HG02973 (cell line): ENCODE data around the gene S1PR2.
"Not testable (repeated sequence)": the region's sequence is repeated elsewhere in the genome, so short reads cannot be mapped to it uniquely, and the experiment has no call there.

ENCODE experiments used
- ATAC-seq: cut with Tn5 transposase; IDR thresholded peaks from one replicate; pipeline ENCODE4 v1.9.1; 2021; ENCODE audit warnings: moderate library complexity; ENCODE audit not compliant: unreplicated experiment

S1PR2 gene

GRCh38 chr19:10226021-10226375 lies 5.1 kb downstream of the S1PR2 start:
- ATAC-seq, result no peak

- no peak for ATAC-seq
Observed at GRCh38 chr19:10224337-10224736, 6.8 kb downstream of the S1PR2 start.

GRCh38 chr19:10223488-10224213 lies 7.5 kb downstream of the S1PR2 start:
- no peak for ATAC-seq

DNA sequence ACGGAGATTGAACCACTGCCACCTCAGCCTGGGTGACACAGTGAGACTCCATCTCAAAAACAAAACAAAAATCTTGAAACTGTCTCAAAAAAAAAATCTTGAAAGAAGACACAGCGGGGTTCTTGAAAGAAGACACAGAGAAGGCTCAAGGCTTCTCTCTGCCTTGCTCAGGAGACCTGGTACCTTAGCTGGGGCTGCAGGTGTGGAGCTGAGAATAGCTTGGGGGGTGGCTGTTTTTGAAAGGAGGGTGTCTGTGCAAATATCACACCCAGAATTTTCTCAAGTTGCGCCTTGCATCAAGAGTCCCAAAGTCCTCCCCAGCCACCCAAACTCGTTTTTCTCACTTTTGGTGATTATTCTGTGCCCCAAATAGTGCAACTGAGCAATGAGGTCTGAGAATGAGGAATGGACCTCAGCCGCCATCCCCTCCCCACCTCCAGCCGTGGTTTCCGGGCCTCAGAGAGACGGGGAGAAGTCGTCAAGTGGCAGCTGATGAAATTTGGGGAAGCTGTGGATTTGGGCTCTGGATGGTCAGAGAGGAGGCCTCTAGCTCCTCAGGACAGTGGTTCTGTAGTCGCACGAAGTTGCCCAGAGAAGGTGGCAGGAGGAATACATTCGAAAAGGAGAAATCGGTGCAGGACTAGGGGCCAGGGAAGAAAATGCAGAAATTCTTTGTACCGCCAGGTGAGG lies 8.8 kb downstream of the S1PR2 start:
- ATAC-seq, result no peak

GRCh38 chr19:10220695-10221094 lies 10.4 kb downstream of the S1PR2 start:
- ATAC-seq, result no peak

- peak; percentile 51 for ATAC-seq
Observed at GRCh38 chr19:10219678-10220077, 11.5 kb downstream of the S1PR2 start.

GRCh38 chr19:10217085-10217484 lies 14.0 kb downstream of the S1PR2 start:
- no peak for ATAC-seq

- no peak for ATAC-seq
Observed at GRCh38 chr19:10214784-10215183, 16.3 kb downstream of the S1PR2 start.

- no peak for ATAC-seq
Observed at GRCh38 chr19:10211691-10212090, 19.4 kb downstream of the S1PR2 start.

DNA sequence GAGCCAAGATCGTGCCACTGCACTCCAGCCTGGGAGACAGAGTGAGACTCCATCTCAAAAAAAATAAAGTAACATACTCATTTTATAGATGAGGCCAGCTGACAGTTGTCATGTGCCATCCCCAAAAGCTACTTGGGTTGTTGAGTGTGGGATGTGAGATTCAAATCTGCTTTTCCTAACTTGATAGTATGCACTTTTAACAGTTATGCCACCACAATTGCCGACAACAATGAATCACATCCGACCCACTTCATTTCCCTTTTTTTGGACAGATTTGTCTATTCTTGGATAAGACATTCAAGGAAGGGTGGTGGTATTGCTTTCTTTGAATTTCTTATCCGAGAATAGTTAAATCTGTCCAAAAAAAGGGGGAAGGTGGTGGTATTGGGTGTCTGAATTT lies 20.1 kb downstream of the S1PR2 start:
- ATAC-seq, result no peak

DNA sequence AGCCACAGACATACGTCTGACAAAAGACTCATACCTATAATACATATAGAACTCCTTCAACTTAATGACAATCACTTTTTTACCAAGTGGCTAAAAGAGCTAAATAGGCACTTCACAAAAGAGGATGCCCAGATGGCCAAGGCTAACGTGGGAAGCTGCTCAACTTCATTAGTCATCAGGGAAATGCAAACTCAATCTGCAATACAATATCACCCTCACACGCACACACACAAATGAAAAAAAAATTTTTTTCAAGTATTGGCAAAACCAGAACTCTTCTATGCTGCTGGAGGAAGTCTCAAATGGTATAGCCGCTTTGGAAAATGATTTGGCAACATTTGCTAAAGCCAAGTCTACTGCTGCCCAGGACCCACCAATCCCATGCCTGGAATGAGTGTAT lies 21.8 kb downstream of the S1PR2 start:
- ATAC-seq, result no peak

DNA sequence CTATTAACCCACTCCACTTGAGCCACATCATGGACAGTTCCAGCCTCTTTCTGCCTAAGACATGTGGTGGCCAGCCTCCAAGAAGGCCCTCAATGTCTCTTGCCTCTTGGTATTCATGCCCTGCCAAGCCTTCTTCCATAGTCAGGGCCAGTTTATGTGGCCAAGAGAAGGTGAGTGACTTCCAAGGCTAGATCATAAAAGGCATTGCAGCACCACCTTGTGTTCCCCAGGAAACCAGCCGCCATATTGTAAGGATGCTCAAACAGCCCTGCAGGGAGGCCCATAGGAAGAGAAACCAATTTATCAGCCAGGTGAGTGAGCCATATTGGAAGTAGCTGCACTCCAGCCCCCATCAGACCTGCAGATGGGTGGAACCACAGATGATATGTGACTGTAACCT lies 24.1 kb downstream of the S1PR2 start:
- no peak for ATAC-seq

DNA sequence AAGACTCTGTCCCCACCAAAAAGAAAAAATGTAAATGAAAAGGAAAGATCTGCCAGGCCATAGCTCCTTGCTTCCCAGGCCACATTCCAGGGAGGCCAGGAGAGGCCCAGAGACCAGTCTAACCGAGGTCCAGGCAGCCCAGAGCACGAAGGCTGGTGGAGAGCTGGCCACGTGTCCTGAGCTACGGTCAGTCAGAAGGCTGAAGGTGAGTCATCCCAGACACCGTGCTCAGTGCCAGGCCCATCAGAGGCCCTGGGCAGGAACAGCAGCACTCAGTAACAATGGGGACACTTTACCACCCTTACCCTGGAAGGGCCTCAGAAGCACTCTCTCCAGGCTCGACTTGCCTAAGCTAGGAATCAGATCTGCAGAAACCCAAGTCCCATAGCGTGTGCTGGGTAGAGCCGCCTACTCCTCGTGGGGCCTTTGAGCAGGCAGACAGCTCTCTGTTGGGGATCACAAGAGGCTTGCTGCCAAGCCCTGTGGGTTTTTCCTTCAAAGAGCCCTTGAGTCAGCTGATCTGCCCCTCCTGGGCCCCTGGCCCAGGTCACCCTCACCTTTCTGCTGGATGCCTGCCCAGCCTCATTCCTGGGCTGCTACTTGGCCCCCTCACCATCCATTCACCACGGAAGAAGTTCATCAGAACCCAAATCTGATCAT lies 24.8 kb downstream of the S1PR2 start:
- no peak for ATAC-seq

DNA sequence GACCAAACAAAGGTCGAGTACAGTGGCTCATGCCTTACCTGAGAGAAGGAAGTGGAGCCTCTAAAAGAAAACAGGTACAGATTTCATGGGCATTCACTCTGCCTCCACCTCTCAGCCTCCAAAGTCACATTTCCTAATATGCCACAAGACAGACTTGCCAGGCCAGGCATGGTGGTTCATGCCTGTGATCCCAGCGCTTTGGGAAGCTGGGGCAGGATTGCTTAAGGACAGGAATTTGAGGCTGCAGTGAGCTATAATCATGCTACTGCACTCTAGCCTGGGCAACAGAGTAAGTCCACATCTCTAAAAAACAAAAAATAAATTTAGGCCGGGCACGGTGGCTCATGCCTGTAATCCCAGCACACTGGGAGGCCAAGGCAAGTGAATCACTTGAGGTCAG lies 25.5 kb downstream of the S1PR2 start:
- no peak for ATAC-seq

DNA sequence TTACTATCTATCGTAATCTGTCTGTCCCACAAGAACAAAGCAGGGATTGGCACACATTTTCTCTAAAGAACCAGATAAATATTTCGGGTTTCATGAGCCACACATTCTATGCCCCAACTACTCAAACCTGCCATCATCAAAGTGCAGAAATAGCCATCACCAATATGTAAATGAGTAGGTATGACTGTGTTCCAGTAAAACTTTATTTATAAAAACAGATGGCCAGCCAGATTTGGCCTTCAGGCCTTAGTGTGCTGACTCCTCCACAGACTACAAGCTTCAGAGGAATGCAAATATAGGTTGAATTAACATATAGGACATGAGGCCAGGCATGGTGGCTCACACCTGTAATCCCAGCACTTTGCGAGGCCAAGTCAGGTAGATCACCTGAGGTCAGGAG lies 27.4 kb downstream of the S1PR2 start:
- no peak for ATAC-seq

DNA sequence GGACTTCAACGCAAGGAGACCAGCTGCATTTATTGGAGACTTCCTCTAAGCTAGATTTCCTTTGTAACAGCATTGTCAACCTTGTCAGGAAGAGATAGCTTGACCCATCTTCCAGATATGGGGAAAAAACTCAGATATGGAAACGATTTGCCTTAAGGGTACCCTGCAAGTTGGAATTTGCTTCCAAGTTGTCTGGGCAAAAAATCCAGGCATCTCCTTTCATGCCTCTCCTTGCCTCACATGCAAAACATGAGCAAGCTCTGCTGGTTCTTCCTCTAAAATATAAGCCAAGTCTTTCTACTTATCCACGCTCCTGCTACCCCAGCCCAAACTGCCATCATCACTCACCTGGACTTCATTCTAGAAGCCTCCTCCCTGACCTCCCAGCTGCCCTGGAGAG lies 30.0 kb downstream of the S1PR2 start:
- no peak for ATAC-seq

DNA sequence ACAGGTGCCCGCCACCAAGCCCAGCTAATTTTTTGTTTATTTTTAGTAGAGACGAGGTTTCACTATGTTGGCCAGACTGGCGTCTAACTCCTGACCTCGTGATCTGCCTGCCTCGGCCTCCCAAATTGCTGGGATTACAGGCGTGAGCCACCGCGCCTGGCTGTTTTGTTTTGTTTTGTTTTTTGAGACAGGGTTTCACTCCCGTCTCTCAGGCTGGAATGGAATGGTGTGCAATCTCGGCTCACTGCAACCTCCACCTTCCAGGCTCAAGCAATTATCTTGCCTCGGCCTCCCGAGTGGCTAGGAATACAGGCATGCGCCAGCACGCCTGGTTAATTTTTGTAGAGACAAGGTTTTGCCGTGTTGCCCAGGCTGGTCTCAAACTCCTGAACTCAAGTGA lies 31.0 kb downstream of the S1PR2 start:
- ATAC-seq, result not testable (repeated sequence)

DNA sequence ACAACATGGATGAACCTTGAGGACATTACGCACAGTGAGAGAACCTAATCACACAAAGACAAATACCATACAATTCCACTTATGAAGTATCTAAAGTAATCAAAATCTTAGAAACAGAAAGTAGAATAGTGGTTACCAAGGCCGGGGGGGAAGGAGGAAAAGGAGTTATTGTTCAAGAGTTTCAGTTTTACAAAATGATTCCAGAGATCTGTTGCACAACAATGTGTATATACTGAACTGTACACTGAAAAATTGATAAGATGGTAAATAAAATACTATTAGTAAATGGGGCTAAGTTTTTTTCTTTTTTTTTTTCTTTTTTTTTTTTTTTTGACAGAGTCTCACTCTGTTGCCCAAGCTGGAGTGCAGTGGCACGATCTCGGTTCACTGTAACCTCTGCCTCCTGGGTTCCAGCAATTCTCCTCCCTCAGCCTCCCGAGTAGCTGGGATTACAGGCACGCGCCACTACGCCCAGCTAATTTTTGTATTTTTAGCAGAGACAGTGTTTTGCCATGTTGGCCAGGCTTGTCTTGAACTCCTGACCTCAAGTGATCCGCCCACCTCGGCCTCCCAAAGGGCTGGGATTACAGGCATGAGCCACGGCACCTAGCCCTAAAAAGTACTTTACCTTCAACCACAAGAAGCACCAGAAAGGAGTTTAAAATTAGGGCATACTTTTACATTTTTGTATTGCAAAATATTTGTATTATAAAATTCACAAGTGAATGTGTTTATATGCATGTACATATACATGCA lies 32.1 kb downstream of the S1PR2 start:
- not testable (repeated sequence) for ATAC-seq

DNA sequence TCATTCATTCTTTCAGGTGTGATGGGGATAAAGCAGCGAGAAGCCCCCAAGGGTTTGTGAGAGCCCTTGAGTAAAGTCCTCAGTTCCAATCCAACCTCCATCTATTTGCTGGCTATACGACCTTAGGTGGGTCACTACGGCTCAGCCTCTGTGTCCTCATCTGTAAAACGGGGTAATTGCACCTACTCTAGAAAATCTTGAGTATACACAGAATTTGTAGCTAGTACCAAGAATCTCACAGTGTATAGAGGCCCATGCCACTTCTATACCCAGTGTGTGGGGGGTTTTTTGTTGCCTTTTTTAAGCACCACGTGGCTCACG lies 36.0 kb downstream of the S1PR2 start:
- peak; percentile 2 for ATAC-seq

GRCh38 chr19:10194500-10195198 lies 36.5 kb downstream of the S1PR2 start, which contains the start of gene DNMT1:
DNMT1 (minus strand) TSS chr19:10194953; CDS start chr19:10194899, 54 bp downstream.
- ATAC-seq, result peak; percentile 79
